ENCODE data around the gene GRAMD2A. TPM values are rescaled to one million over a fixed set of nuclear protein-coding genes. Genes with fewer than 3 reads are reported as not detected.

The GRAMD2A gene
- total and polyA plus RNA-seq, 8 donors, result 0.19 to 0.28 TPM; not detected in 6

DNA sequence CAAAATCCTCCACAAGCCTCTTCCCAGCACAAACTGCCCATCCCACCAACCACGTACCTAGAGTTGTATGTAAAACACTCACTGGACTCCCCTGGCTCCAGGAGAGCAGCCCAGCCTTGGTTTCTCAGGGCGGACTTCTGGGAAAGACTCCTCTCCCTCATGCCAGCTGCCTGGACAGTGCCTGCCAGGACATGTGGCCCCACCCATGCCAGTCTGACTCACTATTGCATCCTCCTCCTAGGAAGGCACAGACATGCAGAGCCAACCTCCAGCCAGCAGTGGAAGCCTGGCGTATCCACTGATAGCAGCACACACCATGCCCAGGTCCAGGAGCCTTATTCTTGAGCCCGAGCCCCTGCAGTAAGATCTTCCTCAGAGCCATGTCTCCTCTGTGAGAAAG, 24.8 kb upstream of the GRAMD2A start:
- Histone ChIP-seq H3K9me3 (no peaks in the 10 kb centered on the region), H3K4me3 (no peak overlapping the region), H3K27me3 (no peaks in the 10 kb centered on the region), H3K36me3 (peaks cover 5 to 15% (median 8%) of the 10 kb centered on the region in 3 donors), H3K4me1 (peaks cover 0 to 20% (median 0%) of the 10 kb centered on the region in 3 donors), H3K27ac (no peak overlapping the region)
- intact Hi-C loops (cut with DNase I), result no loop called here
- DNase-seq (no peak), FAIRE-seq (no peak), ATAC-seq (peak in 2 of 4 donors; percentile 16 to 41)
- TF ChIP-seq, protein P1, sequence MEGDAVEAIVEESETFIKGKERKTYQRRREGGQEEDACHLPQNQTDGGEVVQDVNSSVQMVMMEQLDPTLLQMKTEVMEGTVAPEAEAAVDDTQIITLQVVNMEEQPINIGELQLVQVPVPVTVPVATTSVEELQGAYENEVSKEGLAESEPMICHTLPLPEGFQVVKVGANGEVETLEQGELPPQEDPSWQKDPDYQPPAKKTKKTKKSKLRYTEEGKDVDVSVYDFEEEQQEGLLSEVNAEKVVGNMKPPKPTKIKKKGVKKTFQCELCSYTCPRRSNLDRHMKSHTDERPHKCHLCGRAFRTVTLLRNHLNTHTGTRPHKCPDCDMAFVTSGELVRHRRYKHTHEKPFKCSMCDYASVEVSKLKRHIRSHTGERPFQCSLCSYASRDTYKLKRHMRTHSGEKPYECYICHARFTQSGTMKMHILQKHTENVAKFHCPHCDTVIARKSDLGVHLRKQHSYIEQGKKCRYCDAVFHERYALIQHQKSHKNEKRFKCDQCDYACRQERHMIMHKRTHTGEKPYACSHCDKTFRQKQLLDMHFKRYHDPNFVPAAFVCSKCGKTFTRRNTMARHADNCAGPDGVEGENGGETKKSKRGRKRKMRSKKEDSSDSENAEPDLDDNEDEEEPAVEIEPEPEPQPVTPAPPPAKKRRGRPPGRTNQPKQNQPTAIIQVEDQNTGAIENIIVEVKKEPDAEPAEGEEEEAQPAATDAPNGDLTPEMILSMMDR (IDR thresholded peaks at IDR 0.05), result no peak
- WGBS, 2 donors, result 92 to 95% methylated on average over 4 of the region's 4 CpGs

DNA sequence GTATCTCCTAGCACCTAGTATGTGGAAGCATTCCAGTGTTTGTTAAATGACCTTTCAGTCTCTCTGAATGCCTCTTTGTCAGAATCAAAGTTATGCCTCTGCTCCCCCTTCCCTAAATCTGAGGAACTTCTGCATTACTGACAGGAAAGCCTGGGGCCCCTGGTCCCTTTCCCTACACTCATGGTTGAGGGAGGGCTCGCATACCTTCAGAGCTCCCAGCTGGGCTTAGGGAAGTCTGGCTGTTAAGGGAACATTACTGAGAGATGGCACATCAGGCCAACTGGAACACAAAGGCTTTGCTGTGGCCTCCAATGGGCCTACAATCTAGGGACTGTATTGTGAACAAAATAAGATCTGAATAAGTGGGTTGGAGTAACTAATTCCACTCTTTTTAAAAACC, 23.1 kb upstream of the GRAMD2A start:
- intact Hi-C loops (cut with DNase I), result no loop called here
- ATAC-seq, result no peak
- no peak for DNase-seq
- Histone ChIP-seq H3K9me3 (no peaks in the 10 kb centered on the region), H3K4me1 (peaks cover 0 to 5% (median 0%) of the 10 kb centered on the region in 3 donors), H3K27ac (no peak overlapping the region), H3K27me3 (no peaks in the 10 kb centered on the region), H3K4me3 (no peak overlapping the region), H3K36me3 (peaks cover 5 to 31% (median 16%) of the 10 kb centered on the region in 3 donors)
- TF ChIP-seq, protein P1 (IDR thresholded peaks at IDR 0.05), result no peak
- no peak for FAIRE-seq
- 81 to 95% methylated on average over 1 of the region's 1 CpG for WGBS, 2 donors

DNA sequence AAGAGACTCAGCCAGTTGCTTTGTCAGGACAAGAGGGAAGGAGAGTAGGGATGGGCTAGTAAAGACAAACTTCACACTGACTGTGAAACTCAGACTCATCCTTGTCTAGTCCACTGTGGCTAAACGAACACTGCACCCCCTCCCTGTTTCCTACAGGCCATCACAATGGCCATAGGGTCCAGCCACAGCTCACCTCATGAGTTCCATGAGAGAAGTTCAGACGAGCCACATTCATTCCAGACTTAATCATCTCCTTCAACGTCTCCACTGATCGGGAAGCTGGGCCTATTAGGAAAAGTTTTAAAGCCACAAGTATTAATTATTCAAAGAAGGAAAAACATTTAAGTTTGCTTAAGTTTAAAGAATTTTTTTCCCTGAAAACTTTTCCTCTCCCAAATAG, 19.6 kb upstream of the GRAMD2A start:
- no peak overlapping the region for H3K4me3 ChIP-seq
- intact Hi-C loops (cut with DNase I), result no loop called here
- peaks cover 5 to 31% (median 22%) of the 10 kb centered on the region in 3 donors for H3K36me3 ChIP-seq
- H3K4me1 ChIP-seq, result peaks cover 0 to 5% (median 0%) of the 10 kb centered on the region in 3 donors
- H3K9me3 ChIP-seq, result no peaks in the 10 kb centered on the region
- FAIRE-seq, result no peak
- ATAC-seq, result no peak
- no peaks in the 10 kb centered on the region for H3K27me3 ChIP-seq
- TF ChIP-seq, protein P1 (IDR thresholded peaks at IDR 0.05), result no peak
- DNase-seq, result no peak
- no peak overlapping the region for H3K27ac ChIP-seq
- 85 to 86% methylated on average over 4 of the region's 4 CpGs for WGBS, 2 donors

DNA sequence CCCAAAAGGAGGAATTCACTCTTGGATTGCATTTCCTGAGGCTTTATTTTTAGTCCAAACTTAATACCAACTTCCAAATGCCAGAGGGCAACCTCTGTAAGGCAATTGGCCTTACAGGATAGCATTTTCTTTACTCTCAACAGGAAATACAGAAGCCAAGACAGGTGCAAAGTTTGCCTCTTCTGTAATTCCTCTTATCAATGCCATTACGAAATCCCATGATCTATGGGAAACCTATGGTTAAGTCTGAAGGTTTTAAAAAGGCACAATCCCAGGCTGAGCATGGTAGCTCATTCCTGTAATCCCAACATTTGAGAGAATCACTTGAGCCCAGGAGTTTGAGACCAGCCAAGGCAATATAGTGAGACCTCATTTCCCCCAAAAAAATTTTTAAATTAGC, 18.5 kb upstream of the GRAMD2A start:
- H3K27ac ChIP-seq, result no peak overlapping the region
- DNase-seq, result no peak
- WGBS, 2 donors, result 79 to 88% methylated on average over 1 of the region's 1 CpG
- H3K27me3 ChIP-seq, result no peaks in the 10 kb centered on the region
- ATAC-seq, result no peak
- peaks cover 5 to 31% (median 23%) of the 10 kb centered on the region in 3 donors for H3K36me3 ChIP-seq
- peaks cover 0 to 5% (median 0%) of the 10 kb centered on the region in 3 donors for H3K4me1 ChIP-seq
- intact Hi-C loops (cut with DNase I), result no loop called here
- no peak overlapping the region for H3K4me3 ChIP-seq
- no peaks in the 10 kb centered on the region for H3K9me3 ChIP-seq
- TF ChIP-seq, protein P1 (IDR thresholded peaks at IDR 0.05), result no peak
- FAIRE-seq, result no peak

DNA sequence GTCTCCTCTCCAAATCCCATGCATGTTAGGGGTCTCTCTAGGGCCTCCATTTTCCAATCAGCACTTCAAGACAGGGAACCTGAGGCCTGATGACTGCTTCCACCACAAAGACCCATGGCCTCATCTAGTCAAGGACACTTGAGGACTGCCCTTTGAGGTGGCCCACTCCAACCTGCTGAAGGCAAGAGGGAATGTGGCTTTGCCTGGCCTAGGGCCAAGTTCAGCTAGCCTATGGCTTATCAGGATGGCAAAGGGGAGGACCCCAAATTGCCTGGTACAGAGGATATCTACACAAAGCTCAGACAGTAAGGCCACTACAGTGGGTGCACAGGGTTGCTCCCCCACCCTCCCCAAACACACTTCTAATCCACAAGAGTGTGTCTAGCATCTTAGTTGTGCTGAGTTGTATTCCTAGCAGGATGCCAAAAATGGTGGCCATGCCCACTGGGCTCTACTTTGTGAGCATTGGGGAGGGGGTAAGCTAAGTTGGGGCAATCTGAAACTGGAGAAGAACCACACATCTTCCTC, 10.0 kb upstream of the GRAMD2A start:
- intact Hi-C loops (cut with DNase I), result no loop called here
- no peak overlapping the region for H3K4me3 ChIP-seq
- DNase-seq (no peak), FAIRE-seq (no peak), ATAC-seq (no peak)
- peaks cover 3 to 65% (median 34%) of the 10 kb centered on the region in 3 donors for H3K36me3 ChIP-seq
- TF ChIP-seq, protein P1 (IDR thresholded peaks at IDR 0.05), result no peak
- no peak overlapping the region for H3K27ac ChIP-seq
- H3K4me1 ChIP-seq, result no peaks in the 10 kb centered on the region
- H3K9me3 ChIP-seq, result no peaks in the 10 kb centered on the region
- H3K27me3 ChIP-seq, result no peaks in the 10 kb centered on the region
